Adrenal gland (tissue), 12 donors: ENCODE results near the gene ARL3. TPM values are rescaled to one million over a fixed set of nuclear protein-coding genes. Genes with fewer than 3 reads are reported as not detected.

ENCODE experiments used
- DNase-seq, 7 donors: peaks; one replicate each; pipeline ENCODE4 v3.0.0-alpha.2; 2019 to 2020
- H3K27ac ChIP-seq, 5 donors: fragments of 200-600 bp; sonication (generic) in 4 of 5; 1 replicate in 3 of 5; 2 replicates in 2 of 5; pipeline versions ENCODE4 v1.5.1 to v1.8.0; 2016 to 2020; ENCODE audit warnings: mild to moderate bottlenecking in 1 of 5
- H3K27me3 ChIP-seq: fragments of 200-600 bp; 2 replicates; pipeline ENCODE4 v1.8.0; 2021
- H3K36me3 ChIP-seq, 2 donors: fragments of 200-600 bp; replicated peaks in 1 of 2; 1 replicate in 1 of 2; 2 replicates in 1 of 2; pipeline versions ENCODE4 v1.5.1 to v1.8.0; 2018 to 2022
- H3K4me1 ChIP-seq, 2 donors: fragments of 200-600 bp; replicated peaks in 1 of 2; 1 replicate in 1 of 2; 2 replicates in 1 of 2; pipeline versions ENCODE4 v1.5.1 to v1.8.0; 2018 to 2021
- H3K4me3 ChIP-seq, 4 donors: fragments of 200-600 bp; sonication (generic) in 3 of 4; one replicate each; pipeline ENCODE4 v1.5.1; 2016 to 2018
- H3K9me3 ChIP-seq, 3 donors: fragments of 200-600 bp; sonication (generic) in 1 of 3; replicated peaks in 1 of 3; 1 replicate in 2 of 3; 2 replicates in 1 of 3; pipeline versions ENCODE4 v1.5.1 to v1.8.0; 2016 to 2021
- CTCF ChIP-seq, 6 experiments: fragments of 450-650 bp in 4 of 6; fragments of 200-600 bp in 2 of 6; sonication (generic) in 1 of 6; IDR thresholded peaks; 1 replicate in 5 of 6; 2 replicates in 1 of 6; pipeline versions ENCODE4 v1.5.1 to v1.8.0; 2016 to 2021; ENCODE audit warnings: antibody characterized with exemption in 6 of 6, mild to moderate bottlenecking in 2 of 6, moderate library complexity in 1 of 6
- POLR2A ChIP-seq, 2 donors: fragments of 450-650 bp; IDR thresholded peaks; one replicate each; pipeline ENCODE4 v1.6.1; 2017; ENCODE audit warnings: antibody characterized with exemption in 2 of 2, mild to moderate bottlenecking in 2 of 2, moderate library complexity in 1 of 2
- WGBS, 4 donors: extraction: QIAGEN DNeasy Blood & Tissue Kit in 2 of 4; methylation state at CpG; one replicate each; pipeline versions ENCODE4 v1.1.5 to v1.1.7; 2013 to 2017; 5-methylcytosine and 5-hydroxymethylcytosine counted together
- intact Hi-C, 2 donors: fragments of 100-400 bp; cut with DNase I; formaldehyde crosslinking; loops; one replicate each; pipeline versions ENCODE4 v1.14.1 to v1.15.0; 2022 to 2023
- polyA plus RNA-seq, 3 donors: library from polyadenylated mRNA; stranded (reverse); fragments of 200-250 nt in 2 of 3; fragments of 350-450 nt in 1 of 3; fragmentation: Illumina TruSeq in 1 of 3; extraction: RNeasy Lipid Tissue Mini Kit (QIAGEN cat#74804) in 1 of 3; gene quantifications; one replicate each; pipeline ENCODE4 v1.2.3, GENCODE V29; 2013 to 2014
- total RNA-seq, 9 donors: library from RNA; depleted of rRNA in 4 of 9; stranded (reverse); fragments of >200 nt in 4 of 9; fragments of 120-200 nt in 1 of 9; fragmentation: NEBNext Ultra II Directional in 1 of 9; extraction: Animal tissue kit (Norgen Biotek cat#: 25700) in 1 of 9; gene quantifications; one replicate each; pipeline versions ENCODE4 v1.1.0 to v1.2.4, GENCODE V29; 2013 to 2023
- donor health status: healthy with polysubstance abuse.
- donor health status: Bipolar disorder and iron deficiency.
- donor health status: DM: yes; HTN: yes; CAD: no.
- donor health status: DM: no; HTN: no; CAD: no.
- donor health status: DM: no; HTN: no; CAD: no.
- donor health status: DM: yes; HTN: yes; CAD: no.

ARL3 gene
- total and polyA plus RNA-seq, 12 donors, result 4.8 to 20.5 (median 8.8) TPM

GRCh38 chr10:102642736-102643335 is 71.4 kb downstream of the ARL3 start:
- WGBS, 4 donors, result 0 to 1% (median 1%) methylated on average over 36 to 45 of the region's 45 CpGs
- Histone ChIP-seq H3K36me3 (no peaks in the 10 kb centered on the region), H3K4me3 (peak overlapping the region; percentile 4 to 88 (median 44)), H3K9me3 (no peaks in the 10 kb centered on the region), H3K27ac (peak overlapping the region; percentile 92 to 99 (median 97)), H3K4me1 (peaks cover 15 to 19% of the 10 kb centered on the region in 2 donors), H3K27me3 (no peaks in the 10 kb centered on the region)
- TF ChIP-seq CTCF (IDR thresholded peaks at IDR 0.05) (no peak), POLR2A (IDR thresholded peaks at IDR 0.05) (peak; percentile 52 to 67)
- intact Hi-C loops, result no loop called here
- DNase-seq, result peak; percentile 65 to 89 (median 68)

- intact Hi-C loops, result no loop called here
- Histone ChIP-seq H3K36me3 (no peaks in the 10 kb centered on the region), H3K9me3 (no peaks in the 10 kb centered on the region), H3K4me1 (peaks cover 8 to 12% of the 10 kb centered on the region in 2 donors), H3K27ac (peak overlapping the region; percentile 92 to 99 (median 97)), H3K27me3 (no peaks in the 10 kb centered on the region), H3K4me3 (peak overlapping the region; percentile 4 to 88 (median 50))
- peak; percentile 51 to 90 for TF ChIP-seq POLR2A (IDR thresholded peaks at IDR 0.05)
- no peak for TF ChIP-seq CTCF (IDR thresholded peaks at IDR 0.05)
- 1% methylated on average over 14 to 75 of the region's 77 CpGs for WGBS, 4 donors
- DNase-seq, result peak; percentile 99
Observed at GRCh38 chr10:102641880-102642735, 72.1 kb downstream of the ARL3 start.

GRCh38 chr10:102641402-102641801 is 72.8 kb downstream of the ARL3 start:
- no peak for DNase-seq
- TF ChIP-seq CTCF (IDR thresholded peaks at IDR 0.05), result no peak
- TF ChIP-seq POLR2A (IDR thresholded peaks at IDR 0.05), result no peak
- Histone ChIP-seq H3K27ac (peak overlapping the region; percentile 87 to 99 (median 97)), H3K4me1 (peaks cover 4 to 7% of the 10 kb centered on the region in 2 donors), H3K9me3 (no peaks in the 10 kb centered on the region), H3K27me3 (no peaks in the 10 kb centered on the region), H3K36me3 (no peaks in the 10 kb centered on the region), H3K4me3 (peak overlapping the region in 2 of 4 donors; percentile 82 to 88)
- 10 to 21% (median 19%) methylated on average over 7 of the region's 7 CpGs for WGBS, 4 donors
- intact Hi-C loops, result no loop called here

- TF ChIP-seq CTCF (IDR thresholded peaks at IDR 0.05) (no peak), POLR2A (IDR thresholded peaks at IDR 0.05) (no peak)
- peaks cover 1 to 11% of the 10 kb centered on the region in 2 donors for H3K4me1 ChIP-seq
- no peak for DNase-seq
- H3K36me3 ChIP-seq, result no peaks in the 10 kb centered on the region
- WGBS, 4 donors, result 20 to 43% (median 32%) methylated on average over 2 of the region's 2 CpGs
- H3K27ac ChIP-seq, result no peak overlapping the region
- H3K9me3 ChIP-seq, result no peaks in the 10 kb centered on the region
- H3K27me3 ChIP-seq, result no peaks in the 10 kb centered on the region
- H3K4me3 ChIP-seq, result no peak overlapping the region
- intact Hi-C loops, result no loop called here
Observed at GRCh38 chr10:102639537-102639936, 74.7 kb downstream of the ARL3 start.
